HG02571 (cell line): Measurements from ENCODE around the gene SETD1B.

Experiments used
- ATAC-seq: cut with Tn5 transposase; IDR thresholded peaks from one replicate; pipeline ENCODE4 v1.9.1; 2021; ENCODE audit warnings: mild to moderate bottlenecking, moderate library complexity; ENCODE audit not compliant: unreplicated experiment

The SETD1B gene

GRCh38 chr12:121823101-121823726 is 19.4 kb downstream of the SETD1B start:
- no peak for ATAC-seq

GRCh38 chr12:121823727-121824115 is 19.9 kb downstream of the SETD1B start:
- ATAC-seq = no peak

- ATAC-seq = no peak
Observed at GRCh38 chr12:121825041-121825523, 21.3 kb downstream of the SETD1B start.

- ATAC-seq = no peak
Observed at GRCh38 chr12:121826318-121827150, 22.7 kb downstream of the SETD1B start.

GRCh38 chr12:121827351-121828099 is 23.7 kb downstream of the SETD1B start:
- no peak for ATAC-seq

- ATAC-seq = no peak
Observed at GRCh38 chr12:121828306-121828705, 24.5 kb downstream of the SETD1B start.

- ATAC-seq = no peak
Observed at GRCh38 chr12:121828826-121829225, 25.0 kb downstream of the SETD1B start.

- ATAC-seq = no peak
Observed at GRCh38 chr12:121829250-121829918, 25.6 kb downstream of the SETD1B start.

GRCh38 chr12:121830134-121830533 is 26.3 kb downstream of the SETD1B start:
- no peak for ATAC-seq

- no peak for ATAC-seq
Observed at GRCh38 chr12:121830588-121831265, 26.9 kb downstream of the SETD1B start.

- ATAC-seq = no peak
Observed at GRCh38 chr12:121831571-121832245, 27.9 kb downstream of the SETD1B start.

- ATAC-seq = no peak
Observed at GRCh38 chr12:121837680-121838079, 33.9 kb downstream of the SETD1B start.

- ATAC-seq = no peak
Observed at GRCh38 chr12:121838126-121838525, 34.3 kb downstream of the SETD1B start.

- peak; percentile 87 for ATAC-seq
Observed at GRCh38 chr12:121839106-121839992, 35.5 kb downstream of the SETD1B start.

GRCh38 chr12:121839993-121840761 is 36.4 kb downstream of the SETD1B start:
- ATAC-seq = no peak

- no peak for ATAC-seq
Observed at GRCh38 chr12:121843236-121843982, 39.6 kb downstream of the SETD1B start.

- ATAC-seq = no peak
Observed at GRCh38 chr12:121845701-121846100, 41.9 kb downstream of the SETD1B start.
